ENCODE measurements around the gene BCAS3.

GRCh38 chr17:60989379-60989778 is 311.7 kb downstream of the BCAS3 start:
- TF ChIP-seq, protein P1, sequence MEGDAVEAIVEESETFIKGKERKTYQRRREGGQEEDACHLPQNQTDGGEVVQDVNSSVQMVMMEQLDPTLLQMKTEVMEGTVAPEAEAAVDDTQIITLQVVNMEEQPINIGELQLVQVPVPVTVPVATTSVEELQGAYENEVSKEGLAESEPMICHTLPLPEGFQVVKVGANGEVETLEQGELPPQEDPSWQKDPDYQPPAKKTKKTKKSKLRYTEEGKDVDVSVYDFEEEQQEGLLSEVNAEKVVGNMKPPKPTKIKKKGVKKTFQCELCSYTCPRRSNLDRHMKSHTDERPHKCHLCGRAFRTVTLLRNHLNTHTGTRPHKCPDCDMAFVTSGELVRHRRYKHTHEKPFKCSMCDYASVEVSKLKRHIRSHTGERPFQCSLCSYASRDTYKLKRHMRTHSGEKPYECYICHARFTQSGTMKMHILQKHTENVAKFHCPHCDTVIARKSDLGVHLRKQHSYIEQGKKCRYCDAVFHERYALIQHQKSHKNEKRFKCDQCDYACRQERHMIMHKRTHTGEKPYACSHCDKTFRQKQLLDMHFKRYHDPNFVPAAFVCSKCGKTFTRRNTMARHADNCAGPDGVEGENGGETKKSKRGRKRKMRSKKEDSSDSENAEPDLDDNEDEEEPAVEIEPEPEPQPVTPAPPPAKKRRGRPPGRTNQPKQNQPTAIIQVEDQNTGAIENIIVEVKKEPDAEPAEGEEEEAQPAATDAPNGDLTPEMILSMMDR (IDR thresholded peaks at IDR 0.05) = no peak
- no peak for TF ChIP-seq EZH2 (IDR thresholded peaks at IDR 0.05; ENCODE audit: borderline replicate concordance, insufficient read depth, low read depth, low read length, poor library complexity, severe bottlenecking)
